Liver (tissue), 9 donors: ENCODE results near the gene BLZF1. TPM values are rescaled to one million over a fixed set of nuclear protein-coding genes. Genes with fewer than 3 reads are reported as not detected.

Source experiments
- DNase-seq: peaks from one replicate; pipeline ENCODE4 v3.0.0-alpha.2; 2017; ENCODE audit warnings: low spot score
- H3K27ac ChIP-seq, 2 donors: one replicate each; pipeline ENCODE4 v1.7.0; 2013; ENCODE audit warnings: inconsistent platforms in 2 of 2, low read length in 2 of 2, control low read depth in 1 of 2, low read depth in 1 of 2, mild to moderate bottlenecking in 1 of 2
- H3K27me3 ChIP-seq, 4 donors: one replicate each; pipeline versions ENCODE4 v1.6.1 to v1.7.0; 2013; ENCODE audit warnings: low read length in 3 of 4, inconsistent platforms in 1 of 4, mild to moderate bottlenecking in 1 of 4, moderate library complexity in 1 of 4; ENCODE audit not compliant: control insufficient read depth in 4 of 4, insufficient read depth in 4 of 4
- H3K36me3 ChIP-seq, 4 donors: one replicate each; pipeline versions ENCODE4 v1.6.1 to v1.7.0; 2013; ENCODE audit warnings: low read length in 3 of 4, mild to moderate bottlenecking in 3 of 4, low read depth in 1 of 4, moderate library complexity in 1 of 4; ENCODE audit not compliant: control insufficient read depth in 4 of 4, insufficient read depth in 3 of 4
- H3K4me1 ChIP-seq, 4 donors: one replicate each; pipeline versions ENCODE4 v1.6.1 to v1.7.0; 2013; ENCODE audit warnings: low read length in 3 of 4, mild to moderate bottlenecking in 3 of 4, moderate library complexity in 1 of 4; ENCODE audit not compliant: control insufficient read depth in 4 of 4, insufficient read depth in 4 of 4
- H3K4me3 ChIP-seq, 3 donors: one replicate each; pipeline versions ENCODE4 v1.6.1 to v1.7.0; 2013; ENCODE audit warnings: low read length in 3 of 3, control low read depth in 1 of 3, low read depth in 1 of 3, mild to moderate bottlenecking in 1 of 3
- H3K9ac ChIP-seq, 2 donors: one replicate each; pipeline ENCODE4 v1.7.0; 2013; ENCODE audit warnings: low read length in 2 of 2, mild to moderate bottlenecking in 2 of 2, moderate library complexity in 2 of 2, control low read depth in 1 of 2, low read depth in 1 of 2
- H3K9me3 ChIP-seq, 4 donors: one replicate each; pipeline versions ENCODE4 v1.6.1 to v1.7.0; 2013; ENCODE audit warnings: low read length in 3 of 4; ENCODE audit not compliant: control insufficient read depth in 4 of 4
- CTCF ChIP-seq: fragments of 150-350 bp; IDR thresholded peaks from 2 replicates; pipeline ENCODE4 v1.5.1; 2017; ENCODE audit warnings: improper control_type of control experiment, low read depth, low read length; ENCODE audit not compliant: missing input control
- EGR1 ChIP-seq, 2 donors: IDR thresholded peaks; 2 replicates each; pipeline ENCODE4 v1.6.1; 2016 to 2018; ENCODE audit warnings: antibody characterized with exemption in 2 of 2, low read depth in 2 of 2
- FOXA2 ChIP-seq: IDR thresholded peaks from 2 replicates; pipeline ENCODE4 v1.6.1; 2016; ENCODE audit warnings: antibody characterized with exemption
- GABPA ChIP-seq, 2 donors: IDR thresholded peaks in 1 of 2; conservative IDR thresholded peaks in 1 of 2; 2 replicates each; pipeline ENCODE4 v1.6.1; 2016; ENCODE audit warnings: antibody characterized with exemption in 2 of 2, mild to moderate bottlenecking in 1 of 2, moderate library complexity in 1 of 2
- HNF4G ChIP-seq: IDR thresholded peaks from 2 replicates; pipeline ENCODE4 v1.6.1; 2016; ENCODE audit warnings: antibody characterized with exemption
- JUND ChIP-seq, 2 donors: IDR thresholded peaks; 2 replicates each; pipeline ENCODE4 v1.6.1; 2016; ENCODE audit warnings: antibody characterized with exemption in 2 of 2
- NR2F2 ChIP-seq: IDR thresholded peaks from 2 replicates; pipeline ENCODE4 v1.6.1; 2016; ENCODE audit warnings: antibody characterized with exemption
- RAD21 ChIP-seq, 2 donors: IDR thresholded peaks; 2 replicates each; pipeline ENCODE4 v1.6.1; 2016; ENCODE audit warnings: antibody characterized with exemption in 2 of 2, mild to moderate bottlenecking in 2 of 2
- REST ChIP-seq: IDR thresholded peaks from 2 replicates; pipeline ENCODE4 v1.6.1; 2016; ENCODE audit warnings: antibody characterized with exemption, mild to moderate bottlenecking
- RXRA ChIP-seq, 2 donors: IDR thresholded peaks; 2 replicates each; pipeline ENCODE4 v1.6.1; 2017 to 2018; ENCODE audit warnings: antibody characterized with exemption in 2 of 2, mild to moderate bottlenecking in 1 of 2
- SP1 ChIP-seq: IDR thresholded peaks from 2 replicates; pipeline ENCODE4 v1.6.1; 2018; ENCODE audit warnings: antibody characterized with exemption, mild to moderate bottlenecking
- TAF1 ChIP-seq: conservative IDR thresholded peaks from 2 replicates; pipeline ENCODE4 v1.6.1; 2016; ENCODE audit warnings: antibody characterized with exemption, mild to moderate bottlenecking
- YY1 ChIP-seq: IDR thresholded peaks from 2 replicates; pipeline ENCODE4 v1.6.1; 2016; ENCODE audit warnings: antibody characterized with exemption, mild to moderate bottlenecking
- WGBS: extraction: QIAGEN DNeasy Blood & Tissue Kit; methylation state at CpG from one replicate; pipeline ENCODE4 v1.1.7; 2013; 5-methylcytosine and 5-hydroxymethylcytosine counted together
- polyA plus RNA-seq, 2 donors: library from polyadenylated mRNA; stranded (reverse) in 1 of 2; unstranded in 1 of 2; fragments of 200-250 nt in 1 of 2; fragments of >200 nt in 1 of 2; fragmentation: Nextera tagmentation in 1 of 2; extraction: Ambion mirVana in 1 of 2; gene quantifications; one replicate each; pipeline versions ENCODE4 v1.2.1 to v1.2.3, GENCODE V29; 2013 to 2015
- total RNA-seq, 2 donors: library from RNA; depleted of rRNA; stranded (reverse); fragments of >200 nt; gene quantifications; one replicate each; pipeline ENCODE4 v1.2.3, GENCODE V29; 2014
- TF ChIP-seq, protein P1 (sequence below): IDR thresholded peaks from 2 replicates; pipeline ENCODE4 v1.6.1; 2016; ENCODE audit warnings: antibody characterized with exemption
- TF ChIP-seq, protein P2 (sequence below): IDR thresholded peaks from 2 replicates; pipeline ENCODE4 v1.6.1; 2016; ENCODE audit warnings: antibody characterized with exemption
- donor health status: healthy.
- donor health status: healthy.
- donor health status: healthy.
- donor health status: healthy.
- donor health status: healthy.

Gene BLZF1
- total and polyA plus RNA-seq, 4 donors = 5.3 to 13.1 (median 8.7) TPM

DNA sequence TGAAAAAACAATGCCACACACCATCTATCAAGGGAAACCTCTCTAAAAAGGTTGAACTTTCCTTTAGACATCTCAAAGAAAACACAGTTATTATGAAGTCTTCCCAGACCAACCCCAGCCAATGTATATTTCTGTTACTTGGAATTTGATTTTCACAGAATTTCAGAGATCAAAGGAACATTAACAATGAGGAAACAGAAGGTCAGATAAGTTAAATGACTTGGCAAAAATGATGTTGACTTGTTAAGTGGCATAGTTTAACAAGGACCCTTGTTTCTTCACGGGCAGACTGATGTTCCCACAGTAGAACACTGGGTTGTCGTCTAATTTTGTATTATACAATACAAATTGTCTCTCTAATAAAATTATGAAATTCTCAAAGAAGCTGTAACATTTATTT is 29.4 kb upstream of the BLZF1 start:
- TF ChIP-seq REST = no peak
- TF ChIP-seq TAF1 = no peak
- no peak for TF ChIP-seq YY1
- no peak for TF ChIP-seq RXRA (IDR thresholded peaks at IDR 0.05)
- TF ChIP-seq, protein P1, sequence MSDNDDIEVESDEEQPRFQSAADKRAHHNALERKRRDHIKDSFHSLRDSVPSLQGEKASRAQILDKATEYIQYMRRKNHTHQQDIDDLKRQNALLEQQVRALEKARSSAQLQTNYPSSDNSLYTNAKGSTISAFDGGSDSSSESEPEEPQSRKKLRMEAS = no peak
- no peak for TF ChIP-seq SP1
- TF ChIP-seq NR2F2 = no peak
- TF ChIP-seq JUND (IDR thresholded peaks at IDR 0.05) = no peak
- no peak for TF ChIP-seq HNF4G
- TF ChIP-seq, protein P2, sequence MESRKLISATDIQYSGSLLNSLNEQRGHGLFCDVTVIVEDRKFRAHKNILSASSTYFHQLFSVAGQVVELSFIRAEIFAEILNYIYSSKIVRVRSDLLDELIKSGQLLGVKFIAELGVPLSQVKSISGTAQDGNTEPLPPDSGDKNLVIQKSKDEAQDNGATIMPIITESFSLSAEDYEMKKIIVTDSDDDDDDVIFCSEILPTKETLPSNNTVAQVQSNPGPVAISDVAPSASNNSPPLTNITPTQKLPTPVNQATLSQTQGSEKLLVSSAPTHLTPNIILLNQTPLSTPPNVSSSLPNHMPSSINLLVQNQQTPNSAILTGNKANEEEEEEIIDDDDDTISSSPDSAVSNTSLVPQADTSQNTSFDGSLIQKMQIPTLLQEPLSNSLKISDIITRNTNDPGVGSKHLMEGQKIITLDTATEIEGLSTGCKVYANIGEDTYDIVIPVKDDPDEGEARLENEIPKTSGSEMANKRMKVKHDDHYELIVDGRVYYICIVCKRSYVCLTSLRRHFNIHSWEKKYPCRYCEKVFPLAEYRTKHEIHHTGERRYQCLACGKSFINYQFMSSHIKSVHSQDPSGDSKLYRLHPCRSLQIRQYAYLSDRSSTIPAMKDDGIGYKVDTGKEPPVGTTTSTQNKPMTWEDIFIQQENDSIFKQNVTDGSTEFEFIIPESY = no peak
- TF ChIP-seq GABPA (IDR thresholded peaks at IDR 0.05 in 1 of 2, conservative IDR thresholded peaks at IDR 0.05 in 1 of 2) = no peak
- Histone ChIP-seq H3K36me3 (no peaks in the 10 kb centered on the region), H3K9ac (no peak overlapping the region), H3K9me3 (no peaks in the 10 kb centered on the region), H3K4me3 (no peak overlapping the region), H3K27me3 (no peaks in the 10 kb centered on the region), H3K4me1 (no peaks in the 10 kb centered on the region), H3K27ac (no peak overlapping the region)
- DNase-seq = no peak
- 82% methylated on average over 2 of the region's 2 CpGs for WGBS

DNA sequence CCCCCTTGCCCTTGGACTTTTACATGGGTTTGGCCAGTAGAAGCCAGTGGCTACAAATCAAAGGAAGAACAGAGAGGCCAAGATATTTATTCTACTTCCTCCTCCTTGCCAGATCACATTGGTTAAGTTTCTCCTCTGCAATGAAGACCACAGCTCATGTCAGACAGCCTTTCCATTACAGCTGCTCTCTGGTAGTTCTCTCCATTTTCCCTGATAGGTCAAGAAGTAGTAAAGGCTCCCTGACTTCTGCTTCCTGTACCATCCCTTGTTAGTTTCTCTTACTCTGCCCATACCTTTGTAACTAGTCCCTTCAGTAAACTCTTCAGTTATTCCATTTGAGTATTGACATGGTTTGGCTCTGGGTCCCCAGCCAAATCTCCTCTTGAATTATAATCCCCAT is 28.2 kb upstream of the BLZF1 start:
- no peak overlapping the region for H3K4me3 ChIP-seq
- no peak overlapping the region for H3K27ac ChIP-seq
- no peak for TF ChIP-seq REST
- no peak for TF ChIP-seq JUND (IDR thresholded peaks at IDR 0.05)
- no peak for TF ChIP-seq SP1
- no peak for TF ChIP-seq GABPA (IDR thresholded peaks at IDR 0.05 in 1 of 2, conservative IDR thresholded peaks at IDR 0.05 in 1 of 2)
- TF ChIP-seq RAD21 (IDR thresholded peaks at IDR 0.05) = no peak
- no peak for TF ChIP-seq YY1
- TF ChIP-seq, protein P1 = no peak
- no peak for TF ChIP-seq CTCF
- no peak for TF ChIP-seq EGR1 (IDR thresholded peaks at IDR 0.05; ENCODE audit: low read depth in 2 of 2)
- no peak for TF ChIP-seq FOXA2
- no peak overlapping the region for H3K9ac ChIP-seq
- no peaks in the 10 kb centered on the region for H3K36me3 ChIP-seq
- H3K27me3 ChIP-seq = no peaks in the 10 kb centered on the region
- no peaks in the 10 kb centered on the region for H3K9me3 ChIP-seq
- H3K4me1 ChIP-seq = no peaks in the 10 kb centered on the region
- DNase-seq = no peak
